H1 (cell line): ENCODE results near the gene TUBE1. TPM values are rescaled to one million over a fixed set of nuclear protein-coding genes. Genes with fewer than 3 reads are reported as not detected.

ENCODE experiments used
- CREB1 ChIP-seq: IDR thresholded peaks from 2 replicates; pipeline ENCODE4 v1.6.1; 2012; ENCODE audit warnings: inconsistent platforms
- EZH2 ChIP-seq: fragments of 200-600 bp; sonication (generic); IDR thresholded peaks from 2 replicates; pipeline ENCODE4 v1.7.1; 2012; ENCODE audit warnings: low read depth, mild to moderate bottlenecking, moderate library complexity, low read length, inconsistent platforms; ENCODE audit not compliant: severe bottlenecking
- RAD21 ChIP-seq, 2 experiments: IDR thresholded peaks in 1 of 2; conservative IDR thresholded peaks in 1 of 2; 2 replicates each; pipeline ENCODE4 v1.6.1; 2011; ENCODE audit warnings: low read depth in 2 of 2, low read length in 2 of 2, improper control_type of control experiment in 1 of 2, inconsistent platforms in 1 of 2, mild to moderate bottlenecking in 1 of 2, moderate library complexity in 1 of 2
- polyA plus RNA-seq, 7 experiments: library from polyadenylated mRNA; depleted of rRNA in 3 of 7; stranded (reverse) in 5 of 7; unstranded in 2 of 7; fragments of >200 nt in 5 of 7; fragments of 200-250 nt in 2 of 7; gene quantifications; 1 replicate in 5 of 7; 2 replicates in 1 of 7; 4 replicates in 1 of 7; pipeline versions ENCODE4 v1.2.1 to v1.2.3, GENCODE V29; 2011 to 2013; ENCODE audit warnings: missing spikeins in 2 of 7, mixed read lengths in 2 of 7
- total RNA-seq: library from RNA; stranded (reverse); fragmentation: NEBNext Ultra II Directional; extraction: Animal tissue kit (Norgen Biotek cat#: 25700); gene quantifications from 2 replicates; pipeline ENCODE4 v1.2.1, GENCODE V29; 2021
- TF ChIP-seq, protein P1 (sequence below): fragments of 300-600 bp; sonication (generic); IDR thresholded peaks from 2 replicates; pipeline ENCODE4 v1.7.1; 2012; ENCODE audit warnings: low read length, moderate library complexity, mild to moderate bottlenecking, inconsistent platforms; ENCODE audit not compliant: insufficient replicate concordance

TUBE1 gene
- total and polyA plus RNA-seq, 2 of the 8 experiments (the other 6 are each of a cell fraction or from before 2014, with no cell fraction given) = 8.0 to 15.9 TPM

GRCh38 chr6:112021691-112022310 is 65.5 kb downstream of the TUBE1 start (continued):
- TF ChIP-seq, protein P1, sequence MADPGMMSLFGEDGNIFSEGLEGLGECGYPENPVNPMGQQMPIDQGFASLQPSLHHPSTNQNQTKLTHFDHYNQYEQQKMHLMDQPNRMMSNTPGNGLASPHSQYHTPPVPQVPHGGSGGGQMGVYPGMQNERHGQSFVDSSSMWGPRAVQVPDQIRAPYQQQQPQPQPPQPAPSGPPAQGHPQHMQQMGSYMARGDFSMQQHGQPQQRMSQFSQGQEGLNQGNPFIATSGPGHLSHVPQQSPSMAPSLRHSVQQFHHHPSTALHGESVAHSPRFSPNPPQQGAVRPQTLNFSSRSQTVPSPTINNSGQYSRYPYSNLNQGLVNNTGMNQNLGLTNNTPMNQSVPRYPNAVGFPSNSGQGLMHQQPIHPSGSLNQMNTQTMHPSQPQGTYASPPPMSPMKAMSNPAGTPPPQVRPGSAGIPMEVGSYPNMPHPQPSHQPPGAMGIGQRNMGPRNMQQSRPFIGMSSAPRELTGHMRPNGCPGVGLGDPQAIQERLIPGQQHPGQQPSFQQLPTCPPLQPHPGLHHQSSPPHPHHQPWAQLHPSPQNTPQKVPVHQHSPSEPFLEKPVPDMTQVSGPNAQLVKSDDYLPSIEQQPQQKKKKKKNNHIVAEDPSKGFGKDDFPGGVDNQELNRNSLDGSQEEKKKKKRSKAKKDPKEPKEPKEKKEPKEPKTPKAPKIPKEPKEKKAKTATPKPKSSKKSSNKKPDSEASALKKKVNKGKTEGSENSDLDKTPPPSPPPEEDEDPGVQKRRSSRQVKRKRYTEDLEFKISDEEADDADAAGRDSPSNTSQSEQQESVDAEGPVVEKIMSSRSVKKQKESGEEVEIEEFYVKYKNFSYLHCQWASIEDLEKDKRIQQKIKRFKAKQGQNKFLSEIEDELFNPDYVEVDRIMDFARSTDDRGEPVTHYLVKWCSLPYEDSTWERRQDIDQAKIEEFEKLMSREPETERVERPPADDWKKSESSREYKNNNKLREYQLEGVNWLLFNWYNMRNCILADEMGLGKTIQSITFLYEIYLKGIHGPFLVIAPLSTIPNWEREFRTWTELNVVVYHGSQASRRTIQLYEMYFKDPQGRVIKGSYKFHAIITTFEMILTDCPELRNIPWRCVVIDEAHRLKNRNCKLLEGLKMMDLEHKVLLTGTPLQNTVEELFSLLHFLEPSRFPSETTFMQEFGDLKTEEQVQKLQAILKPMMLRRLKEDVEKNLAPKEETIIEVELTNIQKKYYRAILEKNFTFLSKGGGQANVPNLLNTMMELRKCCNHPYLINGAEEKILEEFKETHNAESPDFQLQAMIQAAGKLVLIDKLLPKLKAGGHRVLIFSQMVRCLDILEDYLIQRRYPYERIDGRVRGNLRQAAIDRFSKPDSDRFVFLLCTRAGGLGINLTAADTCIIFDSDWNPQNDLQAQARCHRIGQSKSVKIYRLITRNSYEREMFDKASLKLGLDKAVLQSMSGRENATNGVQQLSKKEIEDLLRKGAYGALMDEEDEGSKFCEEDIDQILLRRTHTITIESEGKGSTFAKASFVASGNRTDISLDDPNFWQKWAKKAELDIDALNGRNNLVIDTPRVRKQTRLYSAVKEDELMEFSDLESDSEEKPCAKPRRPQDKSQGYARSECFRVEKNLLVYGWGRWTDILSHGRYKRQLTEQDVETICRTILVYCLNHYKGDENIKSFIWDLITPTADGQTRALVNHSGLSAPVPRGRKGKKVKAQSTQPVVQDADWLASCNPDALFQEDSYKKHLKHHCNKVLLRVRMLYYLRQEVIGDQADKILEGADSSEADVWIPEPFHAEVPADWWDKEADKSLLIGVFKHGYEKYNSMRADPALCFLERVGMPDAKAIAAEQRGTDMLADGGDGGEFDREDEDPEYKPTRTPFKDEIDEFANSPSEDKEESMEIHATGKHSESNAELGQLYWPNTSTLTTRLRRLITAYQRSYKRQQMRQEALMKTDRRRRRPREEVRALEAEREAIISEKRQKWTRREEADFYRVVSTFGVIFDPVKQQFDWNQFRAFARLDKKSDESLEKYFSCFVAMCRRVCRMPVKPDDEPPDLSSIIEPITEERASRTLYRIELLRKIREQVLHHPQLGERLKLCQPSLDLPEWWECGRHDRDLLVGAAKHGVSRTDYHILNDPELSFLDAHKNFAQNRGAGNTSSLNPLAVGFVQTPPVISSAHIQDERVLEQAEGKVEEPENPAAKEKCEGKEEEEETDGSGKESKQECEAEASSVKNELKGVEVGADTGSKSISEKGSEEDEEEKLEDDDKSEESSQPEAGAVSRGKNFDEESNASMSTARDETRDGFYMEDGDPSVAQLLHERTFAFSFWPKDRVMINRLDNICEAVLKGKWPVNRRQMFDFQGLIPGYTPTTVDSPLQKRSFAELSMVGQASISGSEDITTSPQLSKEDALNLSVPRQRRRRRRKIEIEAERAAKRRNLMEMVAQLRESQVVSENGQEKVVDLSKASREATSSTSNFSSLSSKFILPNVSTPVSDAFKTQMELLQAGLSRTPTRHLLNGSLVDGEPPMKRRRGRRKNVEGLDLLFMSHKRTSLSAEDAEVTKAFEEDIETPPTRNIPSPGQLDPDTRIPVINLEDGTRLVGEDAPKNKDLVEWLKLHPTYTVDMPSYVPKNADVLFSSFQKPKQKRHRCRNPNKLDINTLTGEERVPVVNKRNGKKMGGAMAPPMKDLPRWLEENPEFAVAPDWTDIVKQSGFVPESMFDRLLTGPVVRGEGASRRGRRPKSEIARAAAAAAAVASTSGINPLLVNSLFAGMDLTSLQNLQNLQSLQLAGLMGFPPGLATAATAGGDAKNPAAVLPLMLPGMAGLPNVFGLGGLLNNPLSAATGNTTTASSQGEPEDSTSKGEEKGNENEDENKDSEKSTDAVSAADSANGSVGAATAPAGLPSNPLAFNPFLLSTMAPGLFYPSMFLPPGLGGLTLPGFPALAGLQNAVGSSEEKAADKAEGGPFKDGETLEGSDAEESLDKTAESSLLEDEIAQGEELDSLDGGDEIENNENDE = no peak
- no peak for TF ChIP-seq CREB1
- TF ChIP-seq EZH2 = no peak
- no peak for TF ChIP-seq RAD21 (IDR thresholded peaks at IDR 0.05 in 1 of 2, conservative IDR thresholded peaks at IDR 0.05 in 1 of 2; ENCODE audit: low read depth in 2 of 2, low read length in 2 of 2)
